ENCODE results near the gene CSKMT. TPM values are rescaled to one million over a fixed set of nuclear protein-coding genes. Genes with fewer than 3 reads are reported as not detected.

Gene CSKMT
- total RNA-seq, 2 donors from 2014 or later = 29.9 to 39.4 TPM

- H3K27ac Mint-ChIP-seq = peak within 1 kb of the TSS; percentile 97
- peak within 1 kb of the TSS; percentile 48 for H3K9ac ChIP-seq (ENCODE audit: extremely low read depth, low read length, poor library complexity, severe bottlenecking)
These were observed 42.3 kb downstream of the CSKMT start, which contains the start of the genes BSCL2 and GNG3 for GRCh38 chr11:62707277-62707861. Gene BSCL2, minus strand, starts transcription at chr11:62707424. Its CDS starts 229 bp downstream, at chr11:62707195. Gene GNG3, plus strand, starts transcription at chr11:62707676. Its CDS starts 620 bp downstream, at chr11:62708296.

DNA sequence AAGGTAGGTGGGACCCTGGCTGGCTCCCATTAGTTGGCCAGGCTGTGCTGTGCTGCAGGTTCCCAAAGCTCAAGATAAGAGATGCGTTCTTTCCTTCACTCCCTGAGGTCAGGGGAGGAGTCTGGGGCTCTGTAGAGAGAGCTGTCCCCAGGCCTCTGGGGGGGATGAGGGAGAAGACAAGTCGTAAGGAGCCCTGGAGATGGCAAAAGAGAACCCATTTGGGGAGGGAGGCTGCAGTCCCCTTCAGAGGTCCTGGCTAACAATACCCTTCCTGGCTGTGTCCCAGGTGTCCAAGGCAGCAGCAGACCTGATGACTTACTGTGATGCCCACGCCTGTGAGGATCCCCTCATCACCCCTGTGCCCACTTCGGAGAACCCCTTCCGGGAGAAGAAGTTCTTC is 43.3 kb downstream of the CSKMT start:
- H3K4me1 Mint-ChIP-seq = peaks cover 42% of the 10 kb centered on the region
- H3K4me3 Mint-ChIP-seq = peak overlapping the region; percentile 73
- no peaks in the 10 kb centered on the region for H3K27me3 ChIP-seq (ENCODE audit: control insufficient read depth, insufficient read depth, low read length, poor library complexity, severe bottlenecking)
- H3K27me3 Mint-ChIP-seq (ENCODE audit: insufficient read depth) = no peaks in the 10 kb centered on the region
- peak overlapping the region; percentile 88 for H3K4me3 ChIP-seq (ENCODE audit: low read length)
- H3K27ac ChIP-seq (ENCODE audit: low read depth, low read length) = no peak overlapping the region
- H3K9ac ChIP-seq (ENCODE audit: extremely low read depth, low read length, poor library complexity, severe bottlenecking) = peak overlapping the region; percentile 84
- WGBS, 2 experiments (ENCODE audit: insufficient coverage in 1 of 2, insufficient read length in 1 of 2) = 81 to 85% methylated on average over 5 of the region's 5 CpGs
- no peaks in the 10 kb centered on the region for H3K9me3 Mint-ChIP-seq
- peaks cover 31% of the 10 kb centered on the region for H3K36me3 Mint-ChIP-seq (ENCODE audit: low read depth)
- H3K4me1 ChIP-seq (ENCODE audit: control insufficient read depth, insufficient read depth, low read length) = peaks cover 27% of the 10 kb centered on the region
- H3K36me3 ChIP-seq (ENCODE audit: control insufficient read depth, insufficient read depth, low read length) = peaks cover 57% of the 10 kb centered on the region
- DNase-seq = no peak
- peak overlapping the region; percentile 97 for H3K27ac Mint-ChIP-seq
- TF ChIP-seq CTCF (conservative IDR thresholded peaks at IDR 0.05) = no peak
- H3K9me3 ChIP-seq (ENCODE audit: control insufficient read depth, low read length) = no peaks in the 10 kb centered on the region

More at GRCh38 chr11:62707277-62707861, 42.3 kb downstream of the CSKMT start, which contains the start of the genes BSCL2 and GNG3:
- DNase-seq = peak; percentile 99
- 29 to 38% methylated on average over 8 to 9 of the region's 10 CpGs for WGBS, 2 experiments (ENCODE audit: insufficient coverage in 1 of 2, insufficient read length in 1 of 2)
- Mint-ChIP-seq H3K4me3 (peak within 1 kb of the TSS; percentile 83), H3K27me3 (ENCODE audit: insufficient read depth) (no peaks in the 10 kb centered on the region), H3K9me3 (no peaks in the 10 kb centered on the region), H3K4me1 (peaks cover 40% of the 10 kb centered on the region), H3K36me3 (ENCODE audit: low read depth) (peaks cover 25% of the 10 kb centered on the region)
- Histone ChIP-seq H3K27ac (ENCODE audit: low read depth, low read length) (peak within 1 kb of the TSS; percentile 81), H3K4me3 (ENCODE audit: low read length) (peak within 1 kb of the TSS; percentile 97), H3K27me3 (ENCODE audit: control insufficient read depth, insufficient read depth, low read length, poor library complexity, severe bottlenecking) (no peaks in the 10 kb centered on the region), H3K36me3 (ENCODE audit: control insufficient read depth, insufficient read depth, low read length) (peaks cover 52% of the 10 kb centered on the region), H3K9me3 (ENCODE audit: control insufficient read depth, low read length) (no peaks in the 10 kb centered on the region), H3K4me1 (ENCODE audit: control insufficient read depth, insufficient read depth, low read length) (peaks cover 27% of the 10 kb centered on the region)
- TF ChIP-seq CTCF (conservative IDR thresholded peaks at IDR 0.05) = no peak

- 31 to 60% methylated on average over 3 to 7 of the region's 7 CpGs for WGBS, 2 experiments (ENCODE audit: insufficient coverage in 1 of 2, insufficient read length in 1 of 2)
- H3K27ac Mint-ChIP-seq = peak overlapping the region; percentile 97
- no peaks in the 10 kb centered on the region for H3K27me3 ChIP-seq (ENCODE audit: control insufficient read depth, insufficient read depth, low read length, poor library complexity, severe bottlenecking)
- H3K9me3 Mint-ChIP-seq = no peaks in the 10 kb centered on the region
- peaks cover 46% of the 10 kb centered on the region for H3K4me1 Mint-ChIP-seq
- peak; percentile 83 for DNase-seq
- H3K36me3 ChIP-seq (ENCODE audit: control insufficient read depth, insufficient read depth, low read length) = peaks cover 57% of the 10 kb centered on the region
- H3K27ac ChIP-seq (ENCODE audit: low read depth, low read length) = peak overlapping the region; percentile 83
- H3K9me3 ChIP-seq (ENCODE audit: control insufficient read depth, low read length) = no peaks in the 10 kb centered on the region
- H3K9ac ChIP-seq (ENCODE audit: extremely low read depth, low read length, poor library complexity, severe bottlenecking) = peak overlapping the region; percentile 84
- peak overlapping the region; percentile 88 for H3K4me3 ChIP-seq (ENCODE audit: low read length)
- peaks cover 27% of the 10 kb centered on the region for H3K4me1 ChIP-seq (ENCODE audit: control insufficient read depth, insufficient read depth, low read length)
- no peaks in the 10 kb centered on the region for H3K27me3 Mint-ChIP-seq (ENCODE audit: insufficient read depth)
- peak overlapping the region; percentile 73 for H3K4me3 Mint-ChIP-seq
- TF ChIP-seq CTCF (conservative IDR thresholded peaks at IDR 0.05) = no peak
- peaks cover 35% of the 10 kb centered on the region for H3K36me3 Mint-ChIP-seq (ENCODE audit: low read depth)
These were observed 43.7 kb downstream of the CSKMT start for GRCh38 chr11:62708793-62709192.

Data from endodermal cell (in vitro differentiated cells).